Stimulated activated naive CD4-positive, alpha-beta T cell treated with Interleukin-2 at 50 U/mL for 16 hours (primary cell): Measurements from ENCODE around the gene BICRA.
A peak's percentile ranks its signal among the peaks of the same experiment; 100 is the strongest.
"Not testable (repeated sequence)": the region's sequence is repeated elsewhere in the genome, so short reads cannot be mapped to it uniquely, and the experiment has no call there.

Experiments
- DNase-seq: peaks from one replicate; lab custom pipeline; 2025; lab: John Stamatoyannopoulos, UW

The BICRA gene

DNA sequence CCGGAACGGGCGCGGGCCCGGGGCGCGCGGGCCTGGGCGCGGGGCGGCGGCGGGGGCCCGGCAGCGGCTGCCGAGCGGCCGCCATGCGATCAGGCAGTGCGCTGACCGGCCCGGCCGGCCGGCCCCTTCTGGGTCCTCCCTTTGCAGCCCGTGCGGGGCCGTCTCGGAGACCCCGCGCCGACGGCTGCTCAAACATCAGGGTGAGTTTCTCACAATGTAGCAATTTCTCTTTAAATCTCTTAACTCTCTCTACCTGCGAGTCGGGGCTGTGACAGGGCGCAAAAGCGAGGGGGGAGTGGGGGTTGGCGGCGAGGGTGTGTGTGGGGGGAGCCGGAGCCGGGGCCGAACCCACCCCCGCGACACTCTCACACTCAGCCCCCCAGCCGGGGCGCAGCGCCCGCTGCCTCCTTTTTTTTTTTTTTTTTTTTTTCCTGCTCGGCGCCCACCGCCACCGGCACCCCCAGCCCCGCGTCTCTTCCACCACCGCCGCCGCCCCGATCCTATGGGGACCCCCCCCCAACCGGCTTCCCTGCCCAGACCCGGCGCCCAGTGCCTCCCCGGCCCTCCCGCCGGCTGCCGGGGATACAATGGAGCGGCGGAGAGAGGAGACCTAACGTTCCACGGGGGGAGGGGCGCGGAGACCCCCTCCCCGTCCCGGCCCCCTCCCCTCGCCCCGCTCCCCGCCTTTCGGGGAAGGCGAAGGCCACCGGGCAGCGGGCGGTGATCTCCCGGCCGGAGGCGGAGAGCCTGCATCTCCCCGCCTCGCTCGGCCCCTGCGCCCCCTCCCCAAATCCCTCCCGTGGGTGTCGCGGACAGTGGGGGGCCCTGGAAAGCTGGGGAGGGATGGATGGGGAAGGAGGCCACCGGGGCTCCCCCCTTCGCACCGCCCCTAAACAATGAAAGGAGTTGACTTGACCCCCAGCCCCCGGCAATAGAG lies at the start of gene BICRA:
BICRA (plus strand) TSS at position 166 of the 937 bp plus-strand sequence. CDS start 64,441 bp downstream, outside the sequence.
- DNase-seq, result peak; percentile 75

DNA sequence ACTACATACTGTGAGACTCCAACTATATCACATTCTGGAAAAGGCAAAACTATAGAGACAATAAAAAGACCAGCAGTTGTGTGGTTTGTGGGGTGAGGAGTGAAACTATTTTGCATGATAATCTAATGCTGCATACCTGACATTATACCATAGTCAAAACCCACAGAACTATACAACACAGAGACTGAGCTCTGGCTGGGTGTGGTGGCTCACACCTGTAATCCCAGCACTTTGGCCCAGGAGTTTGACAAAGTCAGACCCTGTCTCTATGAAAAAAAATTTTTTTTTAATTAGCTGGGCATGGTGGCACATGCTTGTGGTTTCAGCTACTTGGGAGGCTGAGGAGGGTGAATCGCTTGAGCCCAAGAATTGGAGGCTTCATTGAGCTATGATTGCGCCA lies 47.9 kb upstream of the BICRA start:
- DNase-seq, result no peak

DNA sequence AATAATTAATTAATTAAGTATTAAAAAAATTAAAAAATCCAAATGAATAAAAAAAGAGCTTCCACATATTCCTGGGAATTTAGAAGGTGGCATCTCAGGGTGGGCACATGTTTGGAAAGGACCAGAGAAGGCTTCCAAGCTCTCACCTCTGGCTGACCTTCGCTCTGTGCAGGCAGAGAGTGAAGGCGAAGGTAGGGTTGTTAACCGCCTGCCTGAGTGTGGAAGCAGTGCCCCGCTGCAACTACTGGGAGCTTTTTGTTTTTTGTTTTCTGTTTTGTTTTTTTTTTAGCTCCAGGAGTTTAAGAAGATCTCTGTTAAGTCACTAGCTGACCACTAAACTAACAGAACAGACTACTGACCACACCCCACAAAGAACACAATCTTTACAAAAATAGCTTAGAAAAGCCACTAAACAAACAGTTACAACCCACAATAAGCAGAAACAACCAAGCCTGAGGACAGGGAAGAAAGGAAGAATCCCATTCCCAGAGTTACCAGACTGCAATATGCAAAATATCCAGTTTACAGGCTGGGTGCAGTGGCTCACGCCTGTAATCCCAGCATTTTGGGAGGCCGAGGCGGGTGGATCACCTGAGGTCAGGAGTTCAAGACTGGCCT lies 47.4 kb upstream of the BICRA start:
- no peak for DNase-seq

DNA sequence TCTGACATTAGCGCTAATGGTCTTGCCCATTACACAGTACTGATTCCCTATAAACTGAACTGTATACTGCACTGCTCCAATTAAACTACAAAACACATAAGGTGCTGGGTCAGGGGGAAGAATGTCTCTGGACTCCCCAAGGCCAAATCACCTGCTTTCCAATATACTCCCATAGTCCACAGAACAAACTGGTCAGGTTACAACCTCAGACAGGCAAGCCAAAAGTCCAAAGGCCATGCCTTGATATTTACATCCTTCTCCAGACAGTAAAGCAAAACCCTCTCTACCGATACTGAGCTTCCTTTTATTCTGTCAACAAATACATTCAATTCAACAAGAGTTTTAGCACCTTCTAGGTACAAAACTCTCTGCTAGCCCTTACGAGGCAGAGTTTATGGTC lies 44.9 kb upstream of the BICRA start:
- no peak for DNase-seq

DNA sequence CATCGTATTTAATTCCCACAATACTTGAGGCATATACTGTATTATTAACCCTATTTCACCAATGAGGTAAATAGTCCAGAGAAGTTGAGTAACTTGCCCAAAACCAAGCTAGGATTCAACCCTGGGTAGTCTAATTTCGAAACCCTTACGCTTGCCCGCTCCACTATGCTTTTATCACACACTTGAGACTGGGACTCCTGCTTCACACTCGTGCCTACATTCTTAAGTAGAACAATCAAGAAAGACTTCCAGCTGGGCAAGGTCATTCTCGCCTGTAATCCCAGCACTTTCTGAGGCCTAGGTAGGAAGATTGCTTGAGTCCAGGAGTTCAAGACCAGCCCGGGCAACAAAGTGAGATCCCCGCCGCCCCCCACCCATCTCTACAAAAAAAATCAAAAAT lies 39.6 kb upstream of the BICRA start:
- DNase-seq, result no peak

DNA sequence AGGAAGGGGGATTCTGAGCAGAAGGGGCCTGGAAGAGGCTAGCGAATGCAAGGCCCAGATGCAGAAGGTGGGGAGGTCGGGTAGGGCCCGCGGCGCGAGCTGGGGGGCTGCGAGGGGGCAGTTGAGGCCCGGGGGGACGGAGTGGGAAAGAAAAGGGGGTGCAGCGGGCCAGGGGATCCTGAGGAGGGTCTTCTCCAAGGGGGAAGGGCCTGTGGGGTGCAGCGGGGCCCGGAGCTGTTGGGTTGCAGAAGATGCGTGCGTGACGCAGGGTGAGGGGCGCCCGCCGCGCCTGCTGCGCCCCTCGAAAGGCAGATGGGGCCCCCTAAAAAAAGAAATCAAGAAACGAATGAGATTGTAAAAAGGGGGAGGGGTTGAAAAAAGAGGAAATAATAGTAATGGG lies 36.3 kb upstream of the BICRA start:
- DNase-seq, result no peak

DNA sequence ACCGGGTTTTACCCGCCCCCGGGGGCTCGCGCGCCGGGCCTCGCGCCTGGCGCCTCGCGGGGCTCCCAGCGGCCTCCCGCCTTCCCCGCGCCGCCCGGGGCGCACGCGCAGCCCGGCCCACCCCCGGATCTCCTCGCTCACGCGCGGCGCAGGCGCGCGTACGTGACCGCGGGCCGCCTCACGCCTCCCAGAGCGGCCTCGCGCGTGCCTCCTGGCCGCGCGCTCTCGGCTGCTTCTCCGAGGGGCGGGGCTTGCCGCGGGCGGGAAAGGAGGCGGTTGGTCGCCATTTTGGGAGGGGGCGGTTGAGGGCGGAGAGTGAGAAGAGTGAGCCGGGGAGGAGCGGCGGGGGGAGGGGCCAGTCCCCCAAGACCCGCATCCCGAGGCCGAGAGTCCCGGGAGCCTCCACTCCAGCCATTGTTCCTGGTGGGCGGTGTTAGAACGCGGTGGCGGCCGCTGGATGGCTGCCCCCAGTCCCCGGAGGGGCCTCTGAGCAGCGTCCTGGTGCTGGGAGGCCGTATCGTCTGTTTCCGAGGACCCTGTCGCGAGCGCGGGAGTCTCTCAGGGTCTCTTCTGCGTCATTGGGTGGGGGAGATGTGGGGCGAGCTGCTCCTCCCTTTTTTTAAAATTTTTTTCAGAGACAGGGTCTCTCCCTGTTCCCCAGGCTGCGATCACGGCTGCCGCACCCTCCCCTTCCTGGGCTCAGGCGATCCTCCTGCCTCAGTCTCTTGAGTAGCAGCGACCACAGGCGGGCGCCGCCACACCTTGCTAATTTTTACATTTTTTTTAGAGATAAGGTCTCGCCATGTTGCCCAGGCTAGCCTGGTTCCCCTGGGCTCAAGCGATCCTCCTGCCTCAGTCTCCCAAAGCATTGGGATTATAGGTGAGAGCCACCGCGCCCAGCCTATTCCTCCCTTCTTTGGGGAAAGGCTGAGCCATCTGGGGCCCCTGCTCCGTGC lies 35.6 kb upstream of the BICRA start, which contains the start of gene ZNF541:
ZNF541 (minus strand) TSS at position 78 of the 956 bp plus-strand sequence. CDS start 17,292 bp downstream, outside the sequence.
- DNase-seq, result peak; percentile 85

DNA sequence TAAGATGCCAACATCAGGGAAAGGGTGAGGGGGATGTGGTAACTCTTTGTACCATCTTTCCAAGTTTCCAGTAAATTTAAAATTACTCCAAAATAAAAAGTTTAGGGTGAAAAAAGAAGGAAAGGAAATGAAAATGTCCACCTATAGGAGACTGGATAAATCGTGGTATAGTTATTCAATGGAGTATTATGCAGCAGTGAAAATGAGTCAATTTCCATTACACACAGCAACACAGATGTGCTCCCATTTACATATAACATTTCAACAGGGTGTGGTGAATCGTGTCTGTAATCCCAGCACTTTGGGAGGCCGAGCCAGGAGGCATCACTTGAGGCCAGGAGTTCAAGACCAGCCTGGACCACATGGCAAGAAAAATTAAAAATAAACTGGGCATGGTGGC lies 28.5 kb upstream of the BICRA start:
- DNase-seq, result no peak

DNA sequence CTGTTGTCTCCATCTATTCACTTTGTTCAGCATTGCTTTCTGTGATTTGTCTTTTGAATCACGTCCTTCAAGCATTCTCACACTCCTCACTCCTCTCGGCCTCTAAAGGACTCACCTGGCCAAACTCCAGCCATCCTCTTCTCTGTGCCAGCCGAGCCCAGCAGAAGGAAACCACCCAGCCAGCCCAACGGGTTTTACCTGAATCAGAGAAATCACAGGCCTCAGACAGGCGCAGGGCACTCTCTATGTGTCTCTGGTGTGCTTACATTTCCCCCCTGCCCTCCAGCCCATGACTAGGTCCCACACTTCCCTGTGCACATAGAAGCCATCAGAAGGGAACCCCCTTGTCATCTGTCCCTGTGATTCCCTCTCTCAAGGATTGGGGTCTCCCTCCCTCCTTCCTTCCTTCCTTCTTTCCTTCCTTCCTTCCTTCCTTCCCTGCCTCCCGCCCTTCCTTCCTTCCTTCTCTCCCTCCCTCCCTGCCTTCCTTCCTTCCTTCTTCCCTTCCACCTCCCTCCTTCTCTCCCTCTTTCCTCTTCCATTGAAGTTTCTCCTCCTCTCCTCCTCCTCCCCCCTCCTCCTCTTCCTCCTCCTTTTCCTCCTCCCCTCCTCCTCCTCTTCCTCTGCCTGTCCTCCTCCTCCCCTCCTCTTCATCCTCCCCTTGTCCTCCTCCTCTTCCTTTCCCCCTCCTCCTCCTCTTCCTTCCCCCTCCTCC lies 27.2 kb upstream of the BICRA start:
- no peak for DNase-seq

DNA sequence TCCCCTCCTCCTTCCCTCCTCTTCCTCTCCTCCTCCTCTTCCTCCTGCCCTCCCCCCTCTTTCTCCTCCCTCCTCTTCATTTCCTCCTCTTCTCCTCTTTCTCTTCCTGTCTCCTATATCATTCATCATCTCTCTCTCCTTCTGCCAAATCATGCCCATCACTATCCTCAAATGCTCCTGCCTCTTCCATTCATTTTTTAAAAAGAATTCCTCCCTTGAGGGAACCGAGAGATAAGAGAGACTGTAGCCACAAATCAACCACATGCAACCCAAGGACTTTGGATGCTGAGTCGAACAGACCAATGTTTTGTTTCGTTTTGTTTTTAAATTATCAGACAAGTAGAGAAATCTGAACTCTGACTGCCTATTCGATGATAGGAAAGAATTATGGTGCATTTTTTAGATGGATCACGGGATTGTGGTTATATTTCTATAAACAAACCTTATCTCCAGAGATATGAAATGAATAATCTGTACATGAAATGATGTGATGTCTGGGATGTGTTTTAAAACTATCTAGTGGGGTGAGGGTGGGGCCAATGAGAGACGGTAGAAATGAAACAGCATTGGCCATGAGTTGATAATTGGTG lies 26.5 kb upstream of the BICRA start:
- DNase-seq, result no peak

DNA sequence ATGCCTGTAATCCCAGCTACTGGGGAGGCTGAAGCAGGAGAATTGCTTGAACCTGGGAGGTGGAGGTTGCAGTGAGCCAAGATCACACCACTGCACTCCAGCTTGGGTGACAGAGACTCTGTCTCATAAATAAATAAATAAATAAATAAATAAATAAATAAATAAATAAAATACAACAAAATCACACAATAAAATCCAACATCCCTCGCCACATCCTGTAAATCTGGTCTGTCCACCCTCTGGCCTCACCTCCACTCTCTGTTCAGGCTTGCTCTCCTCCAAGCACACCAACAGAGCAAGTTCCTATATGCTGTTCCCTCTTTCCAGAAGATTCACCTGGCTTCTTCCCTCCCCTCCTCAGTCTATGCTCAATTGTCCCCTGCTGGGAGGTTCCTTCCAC lies 25.8 kb upstream of the BICRA start:
- DNase-seq, result not testable (repeated sequence)

DNA sequence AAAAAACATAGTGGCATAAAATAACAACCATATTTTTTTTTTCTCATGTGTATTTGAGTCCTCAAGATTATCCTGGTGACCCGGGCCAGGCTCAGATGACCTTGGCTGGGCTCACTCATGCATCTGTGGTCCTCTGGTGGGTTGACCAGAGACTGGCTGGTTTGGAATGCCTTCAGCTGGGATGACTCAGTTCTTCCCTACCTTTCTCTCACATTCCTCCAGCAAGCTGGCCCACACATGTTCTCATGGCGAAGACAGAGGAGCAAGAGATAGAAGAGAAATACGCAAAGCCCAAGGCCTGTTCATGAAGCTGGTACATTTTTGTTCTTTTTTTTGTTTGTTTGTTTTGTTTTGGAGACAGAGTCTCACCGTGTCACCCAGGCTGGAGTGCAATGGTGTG lies 21.6 kb upstream of the BICRA start:
- no peak for DNase-seq

DNA sequence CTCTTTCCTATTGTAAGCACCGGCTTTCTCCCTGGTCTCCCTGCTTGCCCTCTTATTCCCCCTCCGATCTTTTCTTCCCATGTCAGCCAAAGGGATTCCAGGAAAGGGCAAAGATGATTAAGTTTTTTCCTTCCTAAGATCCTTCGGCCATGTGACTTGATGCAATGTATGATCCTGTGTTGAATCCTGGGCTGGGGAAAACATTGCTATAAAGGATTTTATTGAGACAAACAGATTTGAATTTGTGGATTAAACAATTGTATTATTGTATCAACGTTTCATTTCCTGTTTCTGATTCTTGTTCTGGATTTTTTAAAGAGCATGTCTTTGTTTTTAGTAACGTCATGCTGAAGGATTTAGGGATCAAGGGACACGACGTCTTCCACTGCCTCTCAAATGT lies 19.1 kb upstream of the BICRA start:
- no peak for DNase-seq

DNA sequence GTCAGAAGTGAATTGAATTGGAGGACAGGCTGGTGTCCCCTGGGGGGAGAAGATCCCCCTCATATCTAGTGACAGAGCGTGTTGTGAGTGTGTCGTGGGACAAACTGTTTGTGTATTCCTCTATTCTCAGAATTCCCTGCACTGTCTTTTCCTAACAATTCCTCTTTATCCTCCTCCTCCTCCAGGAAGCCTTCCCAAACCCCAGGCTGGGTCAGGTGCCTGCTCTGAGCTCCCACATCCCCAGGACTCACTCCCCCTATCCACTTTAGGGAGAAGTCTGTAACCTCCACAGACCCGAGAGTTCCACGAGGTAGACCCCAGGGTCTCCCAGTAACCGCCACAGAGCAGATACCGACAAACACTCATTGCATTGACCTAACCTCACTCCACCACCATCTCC lies 15.1 kb upstream of the BICRA start:
- DNase-seq, result no peak

DNA sequence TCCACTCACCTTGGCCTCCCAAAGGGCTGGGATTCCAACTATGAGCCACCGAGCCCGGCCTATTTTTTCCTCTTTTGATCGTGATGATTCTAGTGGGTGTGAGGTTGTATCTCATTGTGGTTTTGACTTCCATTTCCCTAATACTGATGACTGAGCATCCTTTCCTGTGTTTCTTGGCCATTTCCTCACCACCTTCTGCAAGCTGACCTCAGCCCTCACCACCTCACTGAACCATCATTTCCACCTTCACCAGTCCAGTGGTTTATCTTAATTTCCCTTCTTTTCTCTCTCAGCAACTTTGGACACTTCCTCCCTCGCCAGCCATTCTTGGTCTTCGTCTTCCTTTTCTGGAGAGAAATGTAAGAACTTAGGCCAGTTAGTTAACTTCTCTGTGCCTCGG lies 13.0 kb upstream of the BICRA start:
- no peak for DNase-seq

DNA sequence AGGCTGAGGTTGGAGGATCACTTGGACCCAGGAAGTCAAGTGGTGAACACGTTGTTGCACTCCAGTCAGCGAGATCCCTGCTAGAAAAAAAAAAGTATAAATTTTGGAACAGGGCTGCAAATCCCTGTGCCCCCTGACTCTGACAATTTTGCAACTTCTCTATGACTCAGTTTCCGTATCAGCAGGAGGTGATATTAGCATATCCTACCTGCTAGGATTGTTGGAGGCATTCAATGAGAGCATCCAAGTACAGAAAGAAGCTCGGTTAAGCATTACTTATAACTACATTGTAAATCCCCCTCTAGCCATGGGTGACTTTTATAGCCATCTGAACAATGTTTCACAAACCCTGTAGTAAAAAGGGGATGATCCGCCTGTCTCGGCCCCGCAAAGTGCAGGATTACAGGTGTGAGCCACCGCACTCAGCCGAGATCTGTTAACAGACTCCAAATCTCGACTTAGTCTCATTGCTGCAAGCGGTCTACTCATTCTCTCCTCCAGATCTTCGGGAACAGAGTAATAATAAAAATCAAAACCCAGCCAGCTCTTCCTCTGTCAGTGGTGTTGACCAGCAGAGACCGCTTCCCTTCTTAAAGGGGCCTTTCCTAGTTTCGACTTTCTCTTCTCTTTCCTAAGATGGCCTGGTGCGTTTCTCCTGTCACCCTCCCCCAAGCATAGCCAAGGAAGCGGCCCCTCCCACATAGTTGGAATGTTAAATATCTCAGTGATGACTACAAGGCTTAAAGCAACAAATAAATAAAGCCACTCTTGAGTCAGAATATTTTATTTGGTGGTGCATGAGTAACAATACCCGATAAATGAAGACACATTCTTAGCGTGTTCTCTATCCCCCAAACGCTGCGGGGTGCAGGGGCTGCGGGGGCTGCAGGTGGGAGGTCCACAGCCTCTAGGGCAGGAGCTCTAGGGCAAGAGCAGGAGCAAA lies 10.3 kb upstream of the BICRA start:
- no peak for DNase-seq

DNA sequence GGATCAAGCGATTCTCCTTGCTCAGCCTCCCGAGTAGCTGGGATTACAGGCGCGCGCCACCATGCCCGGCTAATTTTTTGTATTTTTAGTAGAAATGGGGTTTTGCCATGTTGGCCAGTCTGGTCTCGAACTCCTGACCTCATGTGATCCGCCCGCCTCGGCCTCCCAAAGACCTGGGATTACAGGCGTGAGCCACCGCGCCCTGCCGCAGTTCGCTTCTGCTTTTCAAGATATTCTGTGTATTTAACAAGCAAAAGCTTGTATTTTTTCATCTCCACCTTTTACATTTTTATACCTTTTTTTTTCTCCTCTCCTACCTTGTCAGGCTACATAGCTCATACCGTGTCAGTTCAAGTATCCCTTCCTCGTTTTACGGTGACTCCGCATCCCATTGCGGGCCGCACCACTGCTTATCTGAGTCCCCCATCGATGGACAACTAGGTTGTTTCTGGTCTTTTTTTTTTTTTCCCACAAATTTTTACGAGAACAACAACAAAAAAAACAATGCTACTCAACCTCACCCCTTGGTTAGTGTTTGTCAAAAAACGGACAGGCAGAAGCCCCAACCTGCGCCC lies 9.2 kb upstream of the BICRA start:
- DNase-seq, result not testable (repeated sequence)

DNA sequence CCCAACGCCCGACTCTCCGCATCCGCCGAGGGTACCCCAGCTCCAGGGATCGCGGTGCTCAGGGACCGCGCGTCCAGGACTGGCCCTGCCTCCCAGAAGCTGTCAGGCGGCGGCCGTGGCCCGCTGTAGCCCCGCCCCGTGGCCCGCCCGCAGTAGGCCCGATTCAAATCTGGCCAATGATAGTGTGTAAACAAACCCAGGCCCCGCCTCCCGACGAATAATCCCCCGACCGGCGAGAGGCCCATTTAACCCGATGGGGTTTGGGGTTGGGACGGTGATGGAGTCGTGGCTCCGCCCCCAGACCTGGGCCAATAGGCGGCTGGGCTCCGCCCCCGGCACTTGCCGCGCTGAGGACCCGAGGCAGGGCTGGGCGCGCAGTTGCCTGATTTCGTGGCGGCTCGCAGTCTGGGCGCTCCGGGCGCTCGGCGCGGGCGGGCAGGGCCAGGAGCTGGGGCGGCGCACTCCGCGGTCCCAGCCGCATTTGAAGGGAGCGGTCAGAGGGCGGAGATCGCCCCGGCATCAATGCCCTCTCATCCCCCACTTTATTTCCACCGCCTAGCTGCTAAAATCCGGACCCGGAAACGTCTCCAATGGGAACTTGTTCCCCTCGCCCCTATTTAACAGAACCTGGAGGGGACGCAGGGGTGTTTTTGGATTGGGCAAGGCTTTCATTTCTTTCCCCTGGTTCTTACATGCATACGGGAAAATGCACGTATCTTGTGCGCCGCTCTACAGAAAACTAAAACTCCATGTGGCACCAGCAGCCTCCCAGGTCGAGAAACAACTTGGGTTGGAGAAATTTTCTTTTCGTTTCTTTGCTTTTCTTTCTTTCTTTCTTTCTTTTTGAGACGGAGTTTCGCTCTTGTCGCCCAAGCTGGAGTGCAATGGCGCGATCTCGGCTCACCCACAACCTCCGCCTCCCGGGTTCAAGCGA lies 8.4 kb upstream of the BICRA start:
- DNase-seq, result peak; percentile 99
